ENCODE results near the gene UFC1. TPM values are rescaled to one million over a fixed set of nuclear protein-coding genes. Genes with fewer than 3 reads are reported as not detected.

UFC1 gene
- total and polyA plus RNA-seq, 2 of the 13 experiments (the other 11 are each of a cell fraction or from before 2014, with no cell fraction given): 72.8 to 85.2 TPM

DNA sequence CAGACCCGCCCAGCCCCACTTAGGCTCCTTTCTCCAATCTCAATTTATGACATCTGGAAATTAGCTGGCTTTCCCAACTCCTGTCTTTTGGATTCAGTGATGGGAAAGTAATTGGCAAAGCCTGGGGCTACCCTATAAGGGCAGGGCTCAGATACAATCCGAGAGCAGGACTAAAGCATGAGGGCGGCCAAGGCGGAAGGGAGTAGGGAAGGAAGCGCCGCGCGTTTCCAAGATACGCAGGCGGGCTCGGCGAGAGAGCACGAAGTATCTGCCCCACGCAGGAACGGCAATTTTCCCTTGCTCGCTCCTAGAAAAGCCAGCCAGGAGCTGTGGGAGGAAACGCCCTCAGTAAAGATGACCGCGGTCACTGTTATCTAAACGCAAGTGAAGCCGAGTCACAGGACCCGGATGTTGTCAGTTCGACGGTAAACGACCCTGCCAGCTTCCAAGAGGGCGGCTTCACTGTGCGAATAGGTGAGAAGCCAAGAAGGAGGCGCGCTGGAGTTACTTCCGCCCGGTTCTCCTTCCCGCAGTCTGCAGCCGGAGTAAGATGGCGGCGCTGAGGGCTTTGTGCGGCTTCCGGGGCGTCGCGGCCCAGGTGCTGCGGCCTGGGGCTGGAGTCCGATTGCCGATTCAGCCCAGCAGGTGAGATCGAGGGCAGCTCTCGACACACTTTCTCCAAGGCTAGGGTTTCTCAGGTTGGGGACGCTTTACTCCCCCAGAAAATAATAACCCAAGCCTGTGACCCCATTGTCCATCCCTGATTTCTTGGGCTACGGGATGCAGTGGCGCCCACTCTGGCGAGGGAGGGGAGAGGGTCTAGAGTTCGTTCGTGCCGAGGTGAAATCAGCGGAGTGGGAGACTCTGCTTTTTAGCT, 48.3 kb downstream of the UFC1 start, which contains the start of gene NDUFS2 (continued):
- TF ChIP-seq MTA1 (CRISPR knock-in tag; IDR thresholded peaks at IDR 0.05; ENCODE audit: borderline replicate concordance) (peak; percentile 35; the same call in 1 of the 2 replicates), ZNF562 (CRISPR knock-in tag; IDR thresholded peaks at IDR 0.05; ENCODE audit: borderline replicate concordance) (no peak), ZNF354B (CRISPR knock-in tag; IDR thresholded peaks at IDR 0.05) (0 out of 2 replicates have a peak, but pooled peaks have one; percentile 37), HIVEP1 (CRISPR knock-in tag; IDR thresholded peaks at IDR 0.05) (peak; percentile 59; the same call in 1 of the 2 replicates), ZNF160 (CRISPR knock-in tag; IDR thresholded peaks at IDR 0.05) (peak; percentile 54; the same call in 1 of the 2 replicates), ARID2 (CRISPR knock-in tag; IDR thresholded peaks at IDR 0.05; ENCODE audit: borderline replicate concordance) (peak; percentile 82), BHLHE40 (IDR thresholded peaks at IDR 0.05; ENCODE audit: low read length) (0 out of 2 replicates have a peak, but pooled peaks have one; percentile 14), REPIN1 (CRISPR knock-in tag; IDR thresholded peaks at IDR 0.05; ENCODE audit: borderline replicate concordance, low read depth) (peak; percentile 59; the same call in 1 of the 2 replicates), HMG20B (CRISPR knock-in tag; conservative IDR thresholded peaks at IDR 0.05) (0 out of 2 replicates have a peak, but pooled peaks have one; percentile 38), RXRB (CRISPR knock-in tag; IDR thresholded peaks at IDR 0.05; ENCODE audit: borderline replicate concordance) (peak; percentile 30; the same call in 1 of the 2 replicates), RBM22 (optimal IDR thresholded peaks at IDR 0.05; ENCODE audit: low read length) (peak; percentile 30), SP1 (IDR thresholded peaks at IDR 0.05) (no peak), SP1 (CRISPR knock-in tag; IDR thresholded peaks at IDR 0.05) (peak; percentile 63), SOX5 (CRISPR knock-in tag; IDR thresholded peaks at IDR 0.05; ENCODE audit: borderline replicate concordance) (0 out of 2 replicates have a peak, but pooled peaks have one; percentile 2), ZFP36L2 (CRISPR knock-in tag; IDR thresholded peaks at IDR 0.05) (no peak), SMAD1 (CRISPR knock-in tag; IDR thresholded peaks at IDR 0.05; ENCODE audit: borderline replicate concordance, low read depth) (0 out of 2 replicates have a peak, but pooled peaks have one; percentile 31), FOXO1 (CRISPR knock-in tag; IDR thresholded peaks at IDR 0.05) (peak; percentile 70), NFYB (CRISPR knock-in tag; IDR thresholded peaks at IDR 0.05) (0 out of 2 replicates have a peak, but pooled peaks have one; percentile 12), POGZ (CRISPR knock-in tag; IDR thresholded peaks at IDR 0.05) (peak; percentile 45; the same call in 1 of the 2 replicates), ZNF792 (CRISPR knock-in tag; IDR thresholded peaks at IDR 0.05) (peak; percentile 54; the same call in 1 of the 2 replicates), RORA (CRISPR knock-in tag; IDR thresholded peaks at IDR 0.05) (no peak), ETV5 (CRISPR knock-in tag; IDR thresholded peaks at IDR 0.05; ENCODE audit: borderline replicate concordance) (peak; percentile 88)
- TF ChIP-seq, protein P1, sequence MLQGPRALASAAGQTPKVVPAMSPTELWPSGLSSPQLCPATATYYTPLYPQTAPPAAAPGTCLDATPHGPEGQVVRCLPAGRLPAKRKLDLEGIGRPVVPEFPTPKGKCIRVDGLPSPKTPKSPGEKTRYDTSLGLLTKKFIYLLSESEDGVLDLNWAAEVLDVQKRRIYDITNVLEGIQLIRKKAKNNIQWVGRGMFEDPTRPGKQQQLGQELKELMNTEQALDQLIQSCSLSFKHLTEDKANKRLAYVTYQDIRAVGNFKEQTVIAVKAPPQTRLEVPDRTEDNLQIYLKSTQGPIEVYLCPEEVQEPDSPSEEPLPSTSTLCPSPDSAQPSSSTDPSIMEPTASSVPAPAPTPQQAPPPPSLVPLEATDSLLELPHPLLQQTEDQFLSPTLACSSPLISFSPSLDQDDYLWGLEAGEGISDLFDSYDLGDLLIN (CRISPR knock-in tag; IDR thresholded peaks at IDR 0.05; ENCODE audit: borderline replicate concordance): no peak
- TF ChIP-seq, protein P2, sequence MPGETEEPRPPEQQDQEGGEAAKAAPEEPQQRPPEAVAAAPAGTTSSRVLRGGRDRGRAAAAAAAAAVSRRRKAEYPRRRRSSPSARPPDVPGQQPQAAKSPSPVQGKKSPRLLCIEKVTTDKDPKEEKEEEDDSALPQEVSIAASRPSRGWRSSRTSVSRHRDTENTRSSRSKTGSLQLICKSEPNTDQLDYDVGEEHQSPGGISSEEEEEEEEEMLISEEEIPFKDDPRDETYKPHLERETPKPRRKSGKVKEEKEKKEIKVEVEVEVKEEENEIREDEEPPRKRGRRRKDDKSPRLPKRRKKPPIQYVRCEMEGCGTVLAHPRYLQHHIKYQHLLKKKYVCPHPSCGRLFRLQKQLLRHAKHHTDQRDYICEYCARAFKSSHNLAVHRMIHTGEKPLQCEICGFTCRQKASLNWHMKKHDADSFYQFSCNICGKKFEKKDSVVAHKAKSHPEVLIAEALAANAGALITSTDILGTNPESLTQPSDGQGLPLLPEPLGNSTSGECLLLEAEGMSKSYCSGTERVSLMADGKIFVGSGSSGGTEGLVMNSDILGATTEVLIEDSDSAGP (CRISPR knock-in tag; IDR thresholded peaks at IDR 0.05; ENCODE audit: borderline replicate concordance): peak; percentile 66; the same call in 1 of the 2 replicates
- TF ChIP-seq, protein P3, sequence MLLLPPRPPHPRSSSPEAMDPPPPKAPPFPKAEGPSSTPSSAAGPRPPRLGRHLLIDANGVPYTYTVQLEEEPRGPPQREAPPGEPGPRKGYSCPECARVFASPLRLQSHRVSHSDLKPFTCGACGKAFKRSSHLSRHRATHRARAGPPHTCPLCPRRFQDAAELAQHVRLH (CRISPR knock-in tag; IDR thresholded peaks at IDR 0.05; ENCODE audit: borderline replicate concordance, low read depth): 0 out of 2 replicates have a peak, but pooled peaks have one; percentile 44

Measured in HepG2 (cell line).